H1 (cell line): ENCODE data around the gene B3GALNT1. TPM values are rescaled to one million over a fixed set of nuclear protein-coding genes. Genes with fewer than 3 reads are reported as not detected.

Experiments
- CTCF ChIA-PET: fragments of 300-600 bp; sonication (Branson Sonifier 250); formaldehyde crosslinking; loops from one replicate; lab custom pipeline; 2021; ENCODE audit not compliant: partially characterized antibody; lab: Charles Lee
- POLR2A ChIA-PET: fragments of 300-600 bp; sonication (Branson Sonifier 250); formaldehyde crosslinking; loops from one replicate; lab custom pipeline; 2021; ENCODE audit warnings: inconsistent platforms; ENCODE audit not compliant: partially characterized antibody; lab: Charles Lee
- DNase-seq, 2 experiments: peaks; one replicate each; pipeline versions ENCODE4 v3.0.0 to v3.0.0-alpha.2; 2010 to 2022; ENCODE audit warnings: low spot score in 2 of 2, low read depth in 1 of 2, mixed read lengths in 1 of 2
- FAIRE-seq: peaks from 2 replicates; lab custom pipeline; 2011; peaks lifted over from hg19 to GRCh38; lab: Jason Lieb, UNC
- H2AFZ ChIP-seq: 2 replicates; pipeline ENCODE4 v1.8.1; 2012; ENCODE audit warnings: low read length, inconsistent platforms
- H2AK5ac ChIP-seq: 2 replicates; pipeline ENCODE4 v1.6.1; 2013; ENCODE audit warnings: low read depth, low read length
- H2BK120ac ChIP-seq: replicated peaks from 2 replicates; pipeline ENCODE3; 2013; ENCODE audit warnings: low read depth, low read length, inconsistent platforms
- H2BK12ac ChIP-seq: 2 replicates; pipeline ENCODE4 v1.6.1; 2013; ENCODE audit warnings: low read depth, low read length
- H2BK15ac ChIP-seq: 2 replicates; pipeline ENCODE4 v1.6.1; 2013; ENCODE audit warnings: low read length
- H2BK20ac ChIP-seq: 2 replicates; pipeline ENCODE4 v1.6.1; 2013; ENCODE audit warnings: low read length
- H2BK5ac ChIP-seq: 2 replicates; pipeline ENCODE4 v1.6.1; 2013; ENCODE audit warnings: low read depth, low read length
- H3K14ac ChIP-seq: 2 replicates; pipeline ENCODE4 v1.6.1; 2013; ENCODE audit warnings: inconsistent platforms; ENCODE audit not compliant: insufficient read length
- H3K18ac ChIP-seq: 2 replicates; pipeline ENCODE4 v1.6.1; 2013; ENCODE audit warnings: low read length; ENCODE audit errors: extremely low read depth
- H3K23ac ChIP-seq: 2 replicates; pipeline ENCODE4 v1.6.1; 2013; ENCODE audit warnings: inconsistent platforms; ENCODE audit not compliant: insufficient read length
- H3K23me2 ChIP-seq: 2 replicates; pipeline ENCODE4 v1.6.1; 2013; ENCODE audit warnings: low read depth, low read length
- H3K27ac ChIP-seq: 2 replicates; pipeline ENCODE4 v1.6.1; 2011; ENCODE audit warnings: low read depth, low read length, inconsistent platforms
- H3K27me3 ChIP-seq, 4 experiments: replicated peaks in 1 of 4; 1 replicate in 1 of 4; 2 replicates in 3 of 4; pipeline versions ENCODE4 v1.6.1 to v1.8.1; 2011 to 2013; ENCODE audit warnings: low read length in 3 of 4, mild to moderate bottlenecking in 3 of 4, inconsistent platforms in 2 of 4, mixed read lengths in 2 of 4, moderate library complexity in 1 of 4; ENCODE audit not compliant: control insufficient read depth in 3 of 4, insufficient read depth in 3 of 4; ENCODE audit errors: extremely low read depth in 1 of 4
- H3K36me3 ChIP-seq, 4 experiments: 2 replicates each; pipeline versions ENCODE4 v1.6.1 to v1.8.1; 2011 to 2013; ENCODE audit warnings: mild to moderate bottlenecking in 4 of 4, low read length in 3 of 4, moderate library complexity in 2 of 4, control low read depth in 1 of 4, inconsistent platforms in 1 of 4; ENCODE audit not compliant: insufficient read depth in 4 of 4, control insufficient read depth in 2 of 4
- H3K4ac ChIP-seq: replicated peaks from 2 replicates; pipeline ENCODE3; 2013; ENCODE audit warnings: low read length, low read depth, mixed read lengths, inconsistent platforms; ENCODE audit not compliant: insufficient read length
- H3K4me1 ChIP-seq, 4 experiments: replicated peaks in 1 of 4; 1 replicate in 1 of 4; 2 replicates in 3 of 4; pipeline versions ENCODE4 v1.6.1 to v1.8.1; 2011 to 2013; ENCODE audit warnings: low read length in 3 of 4, inconsistent platforms in 2 of 4, mixed read lengths in 1 of 4; ENCODE audit not compliant: insufficient read depth in 4 of 4, control insufficient read depth in 3 of 4
- H3K4me2 ChIP-seq, 2 experiments: 2 replicates each; pipeline versions ENCODE4 v1.6.1 to v1.8.1; 2011 to 2013; ENCODE audit warnings: low read depth in 2 of 2, low read length in 2 of 2, control low read depth in 1 of 2, inconsistent platforms in 1 of 2, mild to moderate bottlenecking in 1 of 2; ENCODE audit not compliant: insufficient read depth in 1 of 2
- H3K4me3 ChIP-seq, 4 experiments: fragments of 200-600, 300-600 bp in 1 of 4; sonication (generic), shearing (Covaris generic), sonication (Bioruptor Twin) in 1 of 4; 2 replicates each; pipeline versions ENCODE4 v1.5.1 to v1.8.1; 2011 to 2016; ENCODE audit warnings: low read length in 4 of 4, low read depth in 3 of 4, control low read depth in 2 of 4, inconsistent platforms in 2 of 4, mild to moderate bottlenecking in 2 of 4, mixed read lengths in 1 of 4, moderate library complexity in 1 of 4; ENCODE audit not compliant: insufficient read depth in 2 of 4; ENCODE audit errors: extremely low read depth in 1 of 4
- H3K56ac ChIP-seq: replicated peaks from 2 replicates; pipeline ENCODE3; 2013; ENCODE audit warnings: low read depth, mild to moderate bottlenecking, mixed read lengths, low read length, inconsistent platforms; ENCODE audit not compliant: insufficient read length
- H3K79me1 ChIP-seq: 2 replicates; pipeline ENCODE4 v1.6.1; 2013; ENCODE audit warnings: low read depth, low read length, control low read depth
- H3K79me2 ChIP-seq, 2 experiments: 2 replicates each; pipeline versions ENCODE4 v1.6.1 to v1.8.1; 2012 to 2013; ENCODE audit warnings: low read length in 2 of 2, mild to moderate bottlenecking in 2 of 2, inconsistent platforms in 1 of 2; ENCODE audit not compliant: insufficient read depth in 2 of 2, control insufficient read depth in 1 of 2
- H3K9ac ChIP-seq, 4 experiments: replicated peaks in 1 of 4; 1 replicate in 1 of 4; 2 replicates in 3 of 4; pipeline versions ENCODE4 v1.6.1 to v1.8.1; 2011 to 2013; ENCODE audit warnings: low read depth in 3 of 4, low read length in 3 of 4, control low read depth in 2 of 4, mild to moderate bottlenecking in 2 of 4, moderate library complexity in 2 of 4, inconsistent platforms in 1 of 4; ENCODE audit errors: extremely low read depth in 1 of 4
- H3K9me3 ChIP-seq, 2 experiments: 2 replicates each; pipeline versions ENCODE4 v1.6.1 to v1.8.1; 2012 to 2013; ENCODE audit warnings: mild to moderate bottlenecking in 2 of 2, moderate library complexity in 2 of 2, control low read depth in 1 of 2, inconsistent platforms in 1 of 2, low read depth in 1 of 2, low read length in 1 of 2, mixed read lengths in 1 of 2; ENCODE audit not compliant: insufficient read depth in 2 of 2
- H4K20me1 ChIP-seq, 2 experiments: replicated peaks in 1 of 2; 2 replicates each; pipeline versions ENCODE3 to v1.8.1; 2011 to 2013; ENCODE audit warnings: inconsistent platforms in 2 of 2, low read length in 2 of 2, mild to moderate bottlenecking in 1 of 2; ENCODE audit not compliant: insufficient read depth in 2 of 2, control insufficient read depth in 1 of 2
- H4K5ac ChIP-seq: 2 replicates; pipeline ENCODE4 v1.6.1; 2013; ENCODE audit warnings: low read length, low read depth, mixed read lengths, inconsistent platforms; ENCODE audit not compliant: insufficient read length
- H4K8ac ChIP-seq: 2 replicates; pipeline ENCODE4 v1.8.0; 2013; ENCODE audit warnings: mild to moderate bottlenecking, moderate library complexity, low read length, inconsistent platforms; ENCODE audit not compliant: insufficient read depth; ENCODE audit errors: extremely low read depth
- H4K91ac ChIP-seq: replicated peaks from 2 replicates; pipeline ENCODE3; 2013; ENCODE audit warnings: low read length, mixed read lengths, inconsistent platforms; ENCODE audit not compliant: insufficient read length
- BCL11A ChIP-seq, 2 experiments: IDR thresholded peaks; one replicate each; pipeline ENCODE4 v1.6.1; 2011; ENCODE audit warnings: low read depth in 2 of 2, low read length in 2 of 2, mild to moderate bottlenecking in 2 of 2
- BRCA1 ChIP-seq: IDR thresholded peaks from 2 replicates; pipeline ENCODE4 v1.6.1; 2012; ENCODE audit warnings: low read depth, low read length, improper control_type of control experiment
- CEBPB ChIP-seq: IDR thresholded peaks from 2 replicates; pipeline ENCODE4 v1.6.1; 2012; ENCODE audit warnings: low read depth, low read length
- JUN ChIP-seq: IDR thresholded peaks from 2 replicates; pipeline ENCODE4 v1.6.1; 2011; ENCODE audit warnings: low read depth, mild to moderate bottlenecking, improper control_type of control experiment, low read length
- KDM4A ChIP-seq: IDR thresholded peaks from one replicate; pipeline ENCODE4 v1.7.1; 2012; ENCODE audit warnings: low read depth, mild to moderate bottlenecking, moderate library complexity, low read length, inconsistent platforms; ENCODE audit not compliant: severe bottlenecking
- POLR2A ChIP-seq, 2 experiments: IDR thresholded peaks; 1 replicate in 1 of 2; 2 replicates in 1 of 2; pipeline ENCODE4 v1.6.1; 2011; ENCODE audit warnings: low read depth in 2 of 2, low read length in 2 of 2, mild to moderate bottlenecking in 2 of 2; ENCODE audit errors: control extremely low read depth in 1 of 2
- POLR2AphosphoS5 ChIP-seq: IDR thresholded peaks from 2 replicates; pipeline ENCODE4 v1.6.1; 2011; ENCODE audit warnings: low read depth, low read length
- RFX5 ChIP-seq: IDR thresholded peaks from 2 replicates; pipeline ENCODE4 v1.6.1; 2011; ENCODE audit warnings: low read depth, low read length, improper control_type of control experiment, borderline replicate concordance
- SRF ChIP-seq: IDR thresholded peaks from 2 replicates; pipeline ENCODE4 v1.6.1; 2011; ENCODE audit warnings: mild to moderate bottlenecking, low read depth, low read length, moderate library complexity
- SUZ12 ChIP-seq: fragments of 200-600 bp; sonication (generic); IDR thresholded peaks from 2 replicates; pipeline ENCODE4 v1.6.1; 2012; ENCODE audit warnings: mild to moderate bottlenecking, inconsistent platforms, low read length, moderate library complexity, mixed read lengths
- TEAD4 ChIP-seq: IDR thresholded peaks from 2 replicates; pipeline ENCODE4 v1.6.1; 2012; ENCODE audit warnings: low read depth, low read length, inconsistent platforms, mixed read lengths
- WGBS, 2 experiments: shearing (Covaris generic) in 1 of 2; methylation state at CpG; one replicate each; pipeline versions ENCODE4 v1.1.6 to v1.1.7; 2013 to 2015; ENCODE audit warnings: low lambda C conversion rate in 2 of 2, mixed read lengths in 2 of 2, inconsistent platforms in 1 of 2, low coverage in 1 of 2, missing lambda C conversion rate in 1 of 2; ENCODE audit not compliant: insufficient replicate concordance in 2 of 2, insufficient coverage in 1 of 2, insufficient read length in 1 of 2; ENCODE audit errors: extremely low coverage in 1 of 2, missing lambda C conversion rate in 1 of 2; 5-methylcytosine and 5-hydroxymethylcytosine counted together
- polyA plus RNA-seq, 7 experiments: library from polyadenylated mRNA; depleted of rRNA in 3 of 7; stranded (reverse) in 5 of 7; unstranded in 2 of 7; fragments of >200 nt in 5 of 7; fragments of 200-250 nt in 2 of 7; gene quantifications; 1 replicate in 5 of 7; 2 replicates in 1 of 7; 4 replicates in 1 of 7; pipeline versions ENCODE4 v1.2.1 to v1.2.3, GENCODE V29; 2011 to 2013; ENCODE audit warnings: missing spikeins in 2 of 7, mixed read lengths in 2 of 7
- total RNA-seq: library from RNA; stranded (reverse); fragmentation: NEBNext Ultra II Directional; extraction: Animal tissue kit (Norgen Biotek cat#: 25700); gene quantifications from 2 replicates; pipeline ENCODE4 v1.2.1, GENCODE V29; 2021

Gene B3GALNT1
- total and polyA plus RNA-seq, 2 of the 8 experiments (the other 6 are each of a cell fraction or from before 2014, with no cell fraction given), result 5.0 to 8.1 TPM

DNA sequence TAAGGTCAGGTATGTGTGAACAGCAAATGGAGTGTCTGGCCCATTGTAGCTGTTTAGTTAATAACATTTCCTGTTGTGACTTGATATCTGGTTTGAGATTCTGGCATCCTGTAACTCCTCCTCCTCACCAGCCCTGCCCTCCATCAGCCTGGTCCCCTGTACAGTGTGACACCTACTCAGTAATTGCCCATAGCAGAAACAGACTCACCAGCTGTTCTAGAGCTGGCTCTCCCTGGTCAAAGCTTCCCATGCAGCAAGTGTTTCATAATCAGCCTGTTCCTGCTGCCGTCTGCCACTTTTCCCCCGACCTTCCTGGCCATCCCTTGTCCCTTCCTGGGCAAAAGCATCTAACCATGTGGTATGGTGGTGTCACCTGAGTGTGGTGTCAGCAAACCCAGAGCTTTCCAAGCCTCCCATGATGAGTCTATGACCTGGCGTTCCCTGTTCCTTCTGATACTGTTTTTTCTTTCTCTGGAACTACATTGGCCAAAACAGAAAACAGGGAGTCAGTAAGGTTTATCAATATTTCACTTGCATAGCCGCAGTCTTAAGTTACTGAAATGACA lies 55.4 kb downstream of the B3GALNT1 start:
- Histone ChIP-seq H3K79me2 (no peaks in the 10 kb centered on the region), H3K56ac (no peak overlapping the region), H4K8ac (no peak overlapping the region), H3K9me3 (no peaks in the 10 kb centered on the region), H3K4me3 (no peak overlapping the region), H3K4me2 (no peak overlapping the region), H2AK5ac (no peak overlapping the region), H2BK20ac (no peak overlapping the region), H3K27me3 (no peaks in the 10 kb centered on the region), H4K5ac (no peak overlapping the region), H3K36me3 (peaks cover 0 to 3% (median 0%) of the 10 kb centered on the region in 4 experiments; a peak in 1 of 8 replicates), H2AFZ (no peak overlapping the region), H3K4ac (no peak overlapping the region), H3K14ac (no peak overlapping the region), H3K18ac (no peak overlapping the region), H3K23ac (no peak overlapping the region), H4K20me1 (no peaks in the 10 kb centered on the region), H2BK5ac (no peak overlapping the region), H2BK12ac (no peak overlapping the region), H2BK15ac (no peak overlapping the region), H3K79me1 (no peaks in the 10 kb centered on the region), H3K27ac (no peak overlapping the region), H3K4me1 (no peaks in the 10 kb centered on the region), H3K9ac (no peak overlapping the region), H4K91ac (no peak overlapping the region), H2BK120ac (no peak overlapping the region), H3K23me2 (no peaks in the 10 kb centered on the region)
- WGBS, 2 experiments, result 81% methylated on average over 4 of the region's 4 CpGs; no CpG with 5 or more reads in 1 of the 2 experiments
- DNase-seq, result no peak
- no peak for FAIRE-seq
- CTCF ChIA-PET, result no interaction called here
- TF ChIP-seq SUZ12, result no peak
- no peak for TF ChIP-seq POLR2AphosphoS5
- no peak for TF ChIP-seq TEAD4
- no peak for TF ChIP-seq CEBPB
- TF ChIP-seq POLR2A (IDR thresholded peaks at IDR 0.05; ENCODE audit: control extremely low read depth in 1 of 2, low read depth in 2 of 2, low read length in 2 of 2), result no peak
- TF ChIP-seq KDM4A, result no peak
- TF ChIP-seq RFX5, result no peak
- TF ChIP-seq JUN, result no peak
- TF ChIP-seq BCL11A (IDR thresholded peaks at IDR 0.05; ENCODE audit: low read depth in 2 of 2, low read length in 2 of 2), result no peak
- no peak for TF ChIP-seq BRCA1
- TF ChIP-seq SRF, result no peak
- POLR2A ChIA-PET, result no interaction called here
